Stimulated activated memory B cell treated with anti-CD40 and anti-IgM and Interleukin-4, amounts not matched to agents 10 μg/mL and 1 μg/mL and 100 μg/mL, for 72 hours (primary cell): ENCODE measurements around the gene DQX1.

ENCODE experiments used
- ATAC-seq: fragments of 150-1000 bp; cut with Tn5 transposase; 2 replicates; pipeline ENCODE4 v1.10.0; 2021
- H3K27ac Mint-ChIP-seq: one replicate; pipeline ENCODE4 v1.8.0; 2022; ENCODE audit warnings: mild to moderate bottlenecking, mixed read lengths
- H3K27me3 Mint-ChIP-seq: one replicate; pipeline ENCODE4 v1.8.0; 2022; ENCODE audit warnings: mixed read lengths
- H3K36me3 Mint-ChIP-seq: one replicate; pipeline ENCODE4 v1.8.0; 2022; ENCODE audit warnings: mixed read lengths
- H3K4me1 Mint-ChIP-seq: one replicate; pipeline ENCODE4 v1.8.0; 2022; ENCODE audit warnings: mixed read lengths
- H3K4me3 Mint-ChIP-seq: one replicate; pipeline ENCODE4 v1.8.0; 2022; ENCODE audit warnings: mild to moderate bottlenecking, moderate library complexity, mixed read lengths
- H3K9me3 Mint-ChIP-seq: one replicate; pipeline ENCODE4 v1.8.0; 2022; ENCODE audit warnings: mixed read lengths

DQX1 gene

GRCh38 chr2:74558284-74559230 lies 32.5 kb upstream of the DQX1 start:
- no peak overlapping the region for H3K27ac Mint-ChIP-seq
- peaks cover 20% of the 10 kb centered on the region for H3K4me1 Mint-ChIP-seq
- H3K4me3 Mint-ChIP-seq = no peak overlapping the region
- no peaks in the 10 kb centered on the region for H3K9me3 Mint-ChIP-seq
- H3K27me3 Mint-ChIP-seq = no peaks in the 10 kb centered on the region
- ATAC-seq = no peak
- peaks cover 8% of the 10 kb centered on the region for H3K36me3 Mint-ChIP-seq

- H3K9me3 Mint-ChIP-seq = no peaks in the 10 kb centered on the region
- H3K4me3 Mint-ChIP-seq = no peak overlapping the region
- peaks cover 8% of the 10 kb centered on the region for H3K36me3 Mint-ChIP-seq
- H3K27ac Mint-ChIP-seq = no peak overlapping the region
- no peak for ATAC-seq
- peaks cover 36% of the 10 kb centered on the region for H3K4me1 Mint-ChIP-seq
- H3K27me3 Mint-ChIP-seq = no peaks in the 10 kb centered on the region
These were observed 30.9 kb upstream of the DQX1 start for GRCh38 chr2:74556831-74557370.

GRCh38 chr2:74556159-74556558 lies 30.1 kb upstream of the DQX1 start:
- ATAC-seq = no peak
- Mint-ChIP-seq H3K4me1 (peaks cover 43% of the 10 kb centered on the region), H3K27ac (no peak overlapping the region), H3K27me3 (no peaks in the 10 kb centered on the region), H3K9me3 (no peaks in the 10 kb centered on the region), H3K36me3 (peaks cover 8% of the 10 kb centered on the region), H3K4me3 (peak overlapping the region; percentile 94)

- H3K27me3 Mint-ChIP-seq = no peaks in the 10 kb centered on the region
- peaks cover 8% of the 10 kb centered on the region for H3K36me3 Mint-ChIP-seq
- no peak for ATAC-seq
- H3K27ac Mint-ChIP-seq = peak overlapping the region; percentile 79
- H3K4me3 Mint-ChIP-seq = peak overlapping the region; percentile 94
- H3K4me1 Mint-ChIP-seq = peaks cover 44% of the 10 kb centered on the region
- H3K9me3 Mint-ChIP-seq = no peaks in the 10 kb centered on the region
These were observed 29.6 kb upstream of the DQX1 start for GRCh38 chr2:74555610-74556103.

- H3K4me1 Mint-ChIP-seq = peaks cover 46% of the 10 kb centered on the region
- ATAC-seq = peak; percentile 74
- no peaks in the 10 kb centered on the region for H3K9me3 Mint-ChIP-seq
- peaks cover 8% of the 10 kb centered on the region for H3K36me3 Mint-ChIP-seq
- H3K4me3 Mint-ChIP-seq = peak overlapping the region; percentile 94
- H3K27me3 Mint-ChIP-seq = peaks cover 5% of the 10 kb centered on the region
- H3K27ac Mint-ChIP-seq = peak overlapping the region; percentile 79
These were observed 28.9 kb upstream of the DQX1 start for GRCh38 chr2:74554820-74555531.

DNA sequence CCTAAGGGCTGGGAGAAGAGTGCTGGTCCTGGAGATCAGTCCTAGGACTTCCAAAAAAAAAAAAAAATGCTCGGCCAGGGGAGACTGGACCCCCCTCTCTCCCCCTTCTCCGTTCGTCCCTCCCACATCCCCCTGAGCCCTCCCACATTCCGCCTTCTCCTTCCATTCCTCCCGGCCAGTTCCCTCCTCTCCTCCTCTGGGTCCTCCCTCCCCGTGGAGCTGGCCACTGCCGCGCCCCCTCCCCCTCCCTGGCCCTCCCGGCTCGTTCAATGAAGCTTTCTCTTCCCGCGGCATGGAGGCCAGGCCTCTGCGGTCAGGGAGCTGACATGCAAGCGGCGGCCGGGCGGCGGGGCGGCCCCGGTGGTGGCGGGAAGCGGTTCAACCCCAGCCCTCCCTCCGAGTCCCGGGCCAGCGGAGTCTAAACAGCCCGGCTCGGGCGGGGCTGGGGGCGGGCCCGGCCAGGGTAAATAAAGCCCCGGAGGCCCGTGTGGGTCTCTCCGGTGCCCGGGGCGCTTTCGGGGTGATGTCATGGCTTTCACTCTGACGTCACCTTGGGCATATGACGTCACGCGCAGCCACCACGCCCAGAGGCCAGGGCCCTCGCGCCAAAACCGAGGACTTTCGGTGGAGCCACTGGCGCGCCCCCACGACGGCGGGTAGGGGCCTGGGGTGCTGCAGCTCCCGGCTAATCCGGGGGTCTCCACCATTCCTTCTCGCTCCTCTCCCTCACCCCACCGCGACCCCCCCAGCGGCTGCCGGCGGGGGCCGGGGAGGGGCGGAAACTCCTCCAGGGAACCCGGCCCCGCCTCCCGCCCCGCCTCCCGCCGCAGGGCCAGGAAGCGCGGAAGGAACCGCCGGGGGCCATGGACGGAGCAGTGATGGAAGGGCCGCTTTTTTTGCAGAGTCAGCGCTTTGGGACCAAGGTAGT lies 28.1 kb upstream of the DQX1 start, which contains the start of the genes DOK1 and LOXL3:
Gene DOK1, plus strand, starts transcription at position 829 of the 928 bp plus-strand sequence. Its CDS starts 35 bp downstream, at position 864.
Gene LOXL3, minus strand, starts transcription at position 51 of the 928 bp plus-strand sequence. CDS start 1,308 bp downstream, outside the sequence.
- peaks cover 13% of the 10 kb centered on the region for H3K27me3 Mint-ChIP-seq
- peak; percentile 81 for ATAC-seq
- peak within 1 kb of the TSS; percentile 80 for H3K27ac Mint-ChIP-seq
- H3K4me3 Mint-ChIP-seq = peak within 1 kb of the TSS; percentile 94
- no peaks in the 10 kb centered on the region for H3K9me3 Mint-ChIP-seq
- H3K36me3 Mint-ChIP-seq = peaks cover 8% of the 10 kb centered on the region
- H3K4me1 Mint-ChIP-seq = peaks cover 54% of the 10 kb centered on the region

DNA sequence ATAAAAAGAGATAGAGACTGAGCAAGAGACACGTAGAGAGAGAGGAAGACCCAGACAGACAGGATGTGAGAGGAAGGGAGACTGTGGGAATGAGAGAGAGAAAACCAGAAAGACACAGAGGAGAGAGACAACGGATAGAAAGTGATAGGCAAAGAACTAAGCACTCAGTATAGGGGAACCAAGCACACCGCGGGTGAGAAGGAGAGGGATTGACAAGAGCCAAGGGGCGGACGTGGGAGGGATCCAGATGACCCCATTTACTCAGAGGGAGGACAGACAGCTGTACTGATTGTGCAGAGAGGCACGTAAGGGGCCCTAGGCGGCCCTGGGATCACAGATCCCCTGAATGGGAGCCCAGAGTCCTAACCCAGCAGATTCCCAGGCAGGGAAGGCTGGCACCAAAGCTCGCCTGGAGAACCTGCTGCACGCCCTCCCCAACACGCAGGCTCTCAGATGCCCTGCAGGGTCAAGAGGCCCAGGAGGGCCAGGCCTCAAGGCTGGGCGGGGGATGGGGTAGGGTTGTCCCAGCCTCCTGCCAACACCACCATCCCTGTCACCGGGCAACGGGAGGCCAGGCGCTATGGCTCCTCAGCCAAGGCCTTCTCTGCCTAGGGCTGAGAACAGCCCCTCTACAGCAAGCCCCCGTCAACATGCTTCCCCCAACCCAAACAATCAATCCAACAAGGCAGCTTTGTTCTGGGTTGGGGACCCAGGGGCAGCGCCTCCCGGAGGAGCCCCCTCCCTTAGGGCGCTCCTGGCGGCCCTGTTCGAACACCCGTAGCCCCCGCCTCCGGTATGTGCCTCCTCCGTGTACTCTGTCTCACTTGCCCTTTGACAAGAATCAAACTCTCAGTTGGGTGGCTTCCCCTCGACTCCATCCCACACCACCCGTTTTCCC lies 27.1 kb upstream of the DQX1 start:
- H3K36me3 Mint-ChIP-seq = peaks cover 8% of the 10 kb centered on the region
- ATAC-seq = no peak
- H3K27me3 Mint-ChIP-seq = peaks cover 13% of the 10 kb centered on the region
- H3K4me3 Mint-ChIP-seq = peak overlapping the region; percentile 69
- peaks cover 58% of the 10 kb centered on the region for H3K4me1 Mint-ChIP-seq
- peak overlapping the region; percentile 80 for H3K27ac Mint-ChIP-seq
- no peaks in the 10 kb centered on the region for H3K9me3 Mint-ChIP-seq

GRCh38 chr2:74551942-74552913 lies 26.2 kb upstream of the DQX1 start:
- Mint-ChIP-seq H3K27me3 (peaks cover 13% of the 10 kb centered on the region), H3K4me3 (peak overlapping the region; percentile 64), H3K4me1 (peaks cover 60% of the 10 kb centered on the region), H3K36me3 (peaks cover 6% of the 10 kb centered on the region), H3K27ac (peak overlapping the region; percentile 80), H3K9me3 (no peaks in the 10 kb centered on the region)
- peak; percentile 34 for ATAC-seq

GRCh38 chr2:74551530-74551929 lies 25.5 kb upstream of the DQX1 start:
- Mint-ChIP-seq H3K4me1 (peaks cover 57% of the 10 kb centered on the region), H3K27me3 (peaks cover 13% of the 10 kb centered on the region), H3K4me3 (peak overlapping the region; percentile 64), H3K9me3 (no peaks in the 10 kb centered on the region), H3K27ac (peak overlapping the region; percentile 80), H3K36me3 (no peaks in the 10 kb centered on the region)
- ATAC-seq = no peak

- no peak overlapping the region for H3K27ac Mint-ChIP-seq
- no peaks in the 10 kb centered on the region for H3K36me3 Mint-ChIP-seq
- H3K27me3 Mint-ChIP-seq = peaks cover 13% of the 10 kb centered on the region
- H3K4me1 Mint-ChIP-seq = peaks cover 44% of the 10 kb centered on the region
- ATAC-seq = no peak
- H3K9me3 Mint-ChIP-seq = no peaks in the 10 kb centered on the region
- H3K4me3 Mint-ChIP-seq = peak overlapping the region; percentile 39
These were observed 24.2 kb upstream of the DQX1 start for GRCh38 chr2:74550231-74550630.

GRCh38 chr2:74548900-74549826 lies 23.1 kb upstream of the DQX1 start:
- peak overlapping the region; percentile 78 for H3K4me3 Mint-ChIP-seq
- H3K4me1 Mint-ChIP-seq = peaks cover 43% of the 10 kb centered on the region
- peaks cover 13% of the 10 kb centered on the region for H3K27me3 Mint-ChIP-seq
- no peaks in the 10 kb centered on the region for H3K36me3 Mint-ChIP-seq
- peak; percentile 50 for ATAC-seq
- H3K27ac Mint-ChIP-seq = peak overlapping the region; percentile 71
- no peaks in the 10 kb centered on the region for H3K9me3 Mint-ChIP-seq
